WTC11 (cell line): ENCODE measurements around the gene ATP2B3. TPM values are rescaled to one million over a fixed set of nuclear protein-coding genes. Genes with fewer than 3 reads are reported as not detected.
A peak's percentile ranks its signal among the peaks of the same experiment; 100 is the strongest.

Experiments used
- ATAC-seq: fragments of 200-7000 bp; cut with Tn5 transposase; 2 replicates; pipeline ENCODE4 v1.10.0; 2021; ENCODE audit warnings: mild to moderate bottlenecking, moderate library complexity
- CTCF ChIA-PET: fragments of 300-600 bp; sonication (Branson Sonifier 250); formaldehyde crosslinking; loops from one replicate; lab custom pipeline; 2021; ENCODE audit warnings: antibody characterized with exemption; lab: Charles Lee
- POLR2A ChIA-PET: fragments of 350-600 bp; sonication (Branson Sonifier 250); formaldehyde crosslinking; loops from one replicate; lab custom pipeline; 2021; ENCODE audit warnings: antibody characterized with exemption; lab: Charles Lee
- DNase-seq: peaks from one replicate; pipeline ENCODE4 v3.0.0; 2021; ENCODE audit warnings: low spot score
- H3K27ac Mint-ChIP-seq: 2 replicates; pipeline ENCODE4 v1.8.0; 2021; ENCODE audit warnings: mixed read lengths
- H3K27me3 Mint-ChIP-seq: 2 replicates; pipeline ENCODE4 v1.8.0; 2021; ENCODE audit warnings: low read depth, mild to moderate bottlenecking, moderate library complexity, mixed read lengths
- H3K36me3 Mint-ChIP-seq: 2 replicates; pipeline ENCODE4 v1.8.0; 2021; ENCODE audit warnings: mixed read lengths
- H3K4me1 Mint-ChIP-seq: 2 replicates; pipeline ENCODE4 v1.8.0; 2022; ENCODE audit warnings: mixed read lengths
- H3K4me3 Mint-ChIP-seq: 2 replicates; pipeline ENCODE4 v1.8.0; 2021; ENCODE audit warnings: mild to moderate bottlenecking, moderate library complexity, mixed read lengths
- H3K9me3 Mint-ChIP-seq: 2 replicates; pipeline ENCODE4 v1.8.0; 2021; ENCODE audit warnings: mixed read lengths
- ATF1 ChIP-seq: sonication (generic); formaldehyde crosslinking; IDR thresholded peaks from 2 replicates; pipeline ENCODE4 v1.8.1; 2023; ENCODE audit warnings: mild to moderate bottlenecking, moderate library complexity, missing genetic modification reagents
- CDX4 ChIP-seq: fragments of 250-450 bp; sonication (Bioruptor Pico); IDR thresholded peaks from 2 replicates; pipeline ENCODE4 v1.9.0; 2021; ENCODE audit warnings: moderate library complexity, mild to moderate bottlenecking, inconsistent platforms, borderline replicate concordance
- CREM ChIP-seq: sonication (generic); formaldehyde crosslinking; IDR thresholded peaks from 2 replicates; pipeline ENCODE4 v1.8.1; 2022; ENCODE audit warnings: mild to moderate bottlenecking, missing genetic modification reagents, moderate library complexity
- E2F5 ChIP-seq: sonication (generic); formaldehyde crosslinking; IDR thresholded peaks from 2 replicates; pipeline ENCODE4 v1.8.1; 2022; ENCODE audit warnings: mild to moderate bottlenecking, moderate library complexity, missing genetic modification reagents
- FOXJ3 ChIP-seq: sonication (generic); formaldehyde crosslinking; IDR thresholded peaks from 2 replicates; pipeline ENCODE4 v1.9.0; 2021; ENCODE audit warnings: missing genetic modification reagents, mild to moderate bottlenecking, borderline replicate concordance
- FOXK1 ChIP-seq: sonication (generic); formaldehyde crosslinking; IDR thresholded peaks from 2 replicates; pipeline ENCODE4 v1.8.0; 2022; ENCODE audit warnings: mild to moderate bottlenecking, moderate library complexity, missing genetic modification reagents
- FOXP1 ChIP-seq: sonication (generic); formaldehyde crosslinking; IDR thresholded peaks from 2 replicates; pipeline ENCODE4 v1.8.0; 2022; ENCODE audit warnings: missing genetic modification reagents, mild to moderate bottlenecking, moderate library complexity, borderline replicate concordance
- GRHL2 ChIP-seq: fragments of 250-450 bp; sonication (Bioruptor Pico); IDR thresholded peaks from 2 replicates; pipeline ENCODE4 v1.8.0; 2022; ENCODE audit warnings: mild to moderate bottlenecking, moderate library complexity; ENCODE audit not compliant: insufficient replicate concordance, severe bottlenecking
- IRF2 ChIP-seq: sonication (generic); formaldehyde crosslinking; IDR thresholded peaks from 2 replicates; pipeline ENCODE4 v1.8.0; 2022; ENCODE audit warnings: low read depth, missing genetic modification reagents, borderline replicate concordance
- MAX ChIP-seq: sonication (generic); formaldehyde crosslinking; IDR thresholded peaks from 2 replicates; pipeline ENCODE4 v1.8.0; 2022; ENCODE audit warnings: mild to moderate bottlenecking, missing genetic modification reagents
- SMAD3 ChIP-seq: sonication (generic); formaldehyde crosslinking; IDR thresholded peaks from 2 replicates; pipeline ENCODE4 v1.8.0; 2022; ENCODE audit warnings: missing genetic modification reagents, mild to moderate bottlenecking, borderline replicate concordance
- TCF7 ChIP-seq: sonication (generic); formaldehyde crosslinking; IDR thresholded peaks from 2 replicates; pipeline ENCODE4 v1.8.0; 2022; ENCODE audit warnings: mild to moderate bottlenecking, low read depth, missing genetic modification reagents, moderate library complexity
- ZBTB21 ChIP-seq: sonication (generic); formaldehyde crosslinking; IDR thresholded peaks from 2 replicates; pipeline ENCODE4 v1.8.1; 2023; ENCODE audit warnings: mild to moderate bottlenecking, missing genetic modification reagents, borderline replicate concordance
- ZMAT4 ChIP-seq: fragments of 250-450 bp; sonication (Bioruptor Pico); IDR thresholded peaks from 2 replicates; pipeline ENCODE4 v1.9.0; 2021; ENCODE audit warnings: mild to moderate bottlenecking
- ZNF263 ChIP-seq: sonication (generic); formaldehyde crosslinking; IDR thresholded peaks from 2 replicates; pipeline ENCODE4 v1.8.1; 2022; ENCODE audit warnings: low read depth, mild to moderate bottlenecking, moderate library complexity, missing genetic modification reagents
- ZNF416 ChIP-seq: fragments of 250-450 bp; sonication (Bioruptor Pico); IDR thresholded peaks from 2 replicates; pipeline ENCODE4 v1.9.0; 2021; ENCODE audit warnings: mild to moderate bottlenecking, inconsistent platforms
- ZNF423 ChIP-seq: fragments of 250-450 bp; sonication (Bioruptor Pico); IDR thresholded peaks from 2 replicates; pipeline ENCODE4 v2.1.2; 2022; ENCODE audit warnings: mild to moderate bottlenecking, moderate library complexity
- total RNA-seq: library from RNA; stranded (reverse); gene quantifications from 3 replicates; pipeline ENCODE4 v1.2.3, GENCODE V29; 2021
- TF ChIP-seq, protein P1 (sequence below): sonication (generic); formaldehyde crosslinking; IDR thresholded peaks from 2 replicates; pipeline ENCODE4 v1.8.0; 2022; ENCODE audit warnings: mild to moderate bottlenecking, missing genetic modification reagents
- TF ChIP-seq, protein P2 (sequence below): sonication (generic); formaldehyde crosslinking; IDR thresholded peaks from 2 replicates; pipeline ENCODE4 v1.8.1; 2023; ENCODE audit warnings: mild to moderate bottlenecking, missing genetic modification reagents, moderate library complexity
- TF ChIP-seq, protein P3 (sequence below): fragments of 250-450 bp; sonication (Bioruptor Pico); conservative IDR thresholded peaks from 2 replicates; pipeline ENCODE4 v1.9.0; 2021; ENCODE audit warnings: mild to moderate bottlenecking

ATP2B3 gene
- total RNA-seq, 1 experiment from 2014 or later: 0.28 TPM

DNA sequence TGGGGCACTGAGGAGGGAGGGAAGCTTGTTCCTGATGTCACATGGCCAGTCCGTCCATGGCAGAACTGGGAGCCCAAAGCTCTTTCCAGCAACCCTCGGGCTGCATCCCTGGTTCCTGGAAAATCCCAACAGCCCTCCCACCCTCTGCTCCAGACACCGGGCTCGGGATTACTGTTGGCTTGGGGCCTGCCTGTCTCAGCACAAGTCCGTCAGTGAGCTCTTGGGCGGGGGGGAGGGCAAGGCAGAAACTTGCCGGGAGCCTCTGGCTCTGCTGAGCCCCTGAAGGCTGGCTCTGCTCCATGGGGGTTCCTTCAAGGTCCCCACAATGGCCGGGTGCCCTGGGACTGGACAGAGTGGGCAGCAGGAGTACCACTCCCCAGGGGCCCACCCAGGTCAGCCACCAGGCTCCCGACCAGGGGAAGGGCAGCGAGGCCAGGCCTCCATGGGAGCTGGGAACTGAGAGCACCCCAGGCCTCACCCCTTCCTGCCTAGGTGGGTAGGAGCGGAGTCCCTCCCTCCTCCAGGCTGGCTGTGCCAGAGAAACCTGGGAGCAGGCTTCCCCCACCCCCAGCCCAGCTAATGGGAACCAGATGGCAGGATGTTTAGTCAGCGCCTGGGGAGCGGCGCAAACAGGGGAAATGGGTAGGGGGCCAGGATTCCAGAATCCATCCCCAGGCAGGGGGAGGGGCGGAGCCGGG lies 40.6 kb upstream of the ATP2B3 start:
- Mint-ChIP-seq H3K27ac (no peak overlapping the region), H3K27me3 (peaks cover 36% of the 10 kb centered on the region), H3K9me3 (no peaks in the 10 kb centered on the region), H3K4me3 (no peak overlapping the region), H3K4me1 (peaks cover 15% of the 10 kb centered on the region), H3K36me3 (no peaks in the 10 kb centered on the region)
- DNase-seq (no peak), ATAC-seq (peak; percentile 49)
- POLR2A ChIA-PET: no interaction called here
- CTCF ChIA-PET: interaction anchor here (0.6 to 1.3 kb wide), 8 partner anchors 14 to 168 kb away, joined by 3 to 7 read pairs (median 4); partner anchors contain the start of gene BGN
- TF ChIP-seq ZNF423 (CRISPR knock-in tag) (peak; percentile 10; the same call in 1 of the 2 replicates), IRF2 (CRISPR knock-in tag) (no peak)

DNA sequence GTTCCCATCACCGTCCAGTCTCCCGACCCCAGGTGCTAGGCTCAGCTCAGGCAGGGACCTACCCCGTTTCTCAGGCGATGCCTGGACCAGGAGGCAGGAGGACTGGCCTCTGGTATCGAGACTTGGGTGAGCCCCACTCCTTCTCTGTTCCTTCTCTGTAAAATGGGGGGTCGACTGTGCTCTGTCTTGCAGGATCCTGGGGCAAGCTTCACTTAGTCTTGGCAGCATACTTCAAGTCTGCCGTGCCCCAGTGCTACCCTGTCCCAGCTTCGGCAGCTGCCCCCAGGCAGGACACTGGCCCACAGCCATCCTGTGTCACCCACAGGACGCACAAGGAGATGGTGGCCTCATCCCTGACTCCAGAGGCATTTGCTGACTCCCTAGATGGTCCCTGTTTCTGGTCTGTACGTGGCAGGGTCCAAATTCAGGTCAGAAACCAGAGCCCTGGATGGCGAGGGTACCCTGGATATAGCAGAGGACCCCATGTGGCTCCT lies 40.0 kb upstream of the ATP2B3 start:
- H3K9me3 Mint-ChIP-seq: no peaks in the 10 kb centered on the region
- ATAC-seq (no peak; the same call in 1 of the 2 replicates), DNase-seq (no peak)
- CTCF ChIA-PET: interaction anchor here (0.6 to 1.3 kb wide), 4 partner anchors 8 to 167 kb away, joined by 3 to 7 read pairs (median 6); no protein-coding TSS in a partner anchor
- POLR2A ChIA-PET: no interaction called here
- H3K4me1 Mint-ChIP-seq: peaks cover 15% of the 10 kb centered on the region
- H3K27ac Mint-ChIP-seq: no peak overlapping the region
- H3K27me3 Mint-ChIP-seq: peaks cover 36% of the 10 kb centered on the region
- no peaks in the 10 kb centered on the region for H3K36me3 Mint-ChIP-seq
- TF ChIP-seq, protein P1, sequence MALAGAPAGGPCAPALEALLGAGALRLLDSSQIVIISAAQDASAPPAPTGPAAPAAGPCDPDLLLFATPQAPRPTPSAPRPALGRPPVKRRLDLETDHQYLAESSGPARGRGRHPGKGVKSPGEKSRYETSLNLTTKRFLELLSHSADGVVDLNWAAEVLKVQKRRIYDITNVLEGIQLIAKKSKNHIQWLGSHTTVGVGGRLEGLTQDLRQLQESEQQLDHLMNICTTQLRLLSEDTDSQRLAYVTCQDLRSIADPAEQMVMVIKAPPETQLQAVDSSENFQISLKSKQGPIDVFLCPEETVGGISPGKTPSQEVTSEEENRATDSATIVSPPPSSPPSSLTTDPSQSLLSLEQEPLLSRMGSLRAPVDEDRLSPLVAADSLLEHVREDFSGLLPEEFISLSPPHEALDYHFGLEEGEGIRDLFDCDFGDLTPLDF (CRISPR knock-in tag): no peak
- TF ChIP-seq CREM (no peak), CDX4 (CRISPR knock-in tag) (no peak), IRF2 (CRISPR knock-in tag) (no peak), ZNF416 (CRISPR knock-in tag) (no peak), E2F5 (no peak), FOXJ3 (CRISPR knock-in tag) (no peak), ZBTB21 (CRISPR knock-in tag) (no peak), GRHL2 (no peak), FOXP1 (no peak), TCF7 (CRISPR knock-in tag) (no peak), ZNF263 (CRISPR knock-in tag) (no peak), FOXK1 (CRISPR knock-in tag) (no peak), MAX (CRISPR knock-in tag) (no peak), ATF1 (CRISPR knock-in tag) (no peak)
- TF ChIP-seq, protein P2, sequence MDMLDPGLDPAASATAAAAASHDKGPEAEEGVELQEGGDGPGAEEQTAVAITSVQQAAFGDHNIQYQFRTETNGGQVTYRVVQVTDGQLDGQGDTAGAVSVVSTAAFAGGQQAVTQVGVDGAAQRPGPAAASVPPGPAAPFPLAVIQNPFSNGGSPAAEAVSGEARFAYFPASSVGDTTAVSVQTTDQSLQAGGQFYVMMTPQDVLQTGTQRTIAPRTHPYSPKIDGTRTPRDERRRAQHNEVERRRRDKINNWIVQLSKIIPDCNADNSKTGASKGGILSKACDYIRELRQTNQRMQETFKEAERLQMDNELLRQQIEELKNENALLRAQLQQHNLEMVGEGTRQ (CRISPR knock-in tag): no peak
- H3K4me3 Mint-ChIP-seq: no peak overlapping the region

DNA sequence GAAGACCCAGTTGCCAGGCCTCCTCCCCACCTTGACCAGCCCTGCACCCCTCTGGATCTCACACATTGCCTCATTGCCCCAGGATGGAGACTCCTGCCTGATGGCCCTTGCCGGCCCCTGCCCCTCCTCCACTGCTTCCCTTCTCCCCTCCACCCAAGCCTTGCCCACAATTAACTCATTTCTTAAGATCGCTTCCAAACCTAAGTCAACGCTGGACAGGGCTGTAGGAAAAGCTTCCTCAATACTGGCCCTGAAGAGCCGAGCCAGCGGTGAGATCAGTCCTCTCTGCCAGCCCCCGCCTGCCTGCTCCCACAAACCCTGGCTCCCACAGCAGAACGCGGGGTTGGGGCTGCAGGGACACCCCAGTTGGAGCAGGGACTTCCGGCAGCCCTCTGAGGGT lies 39.5 kb upstream of the ATP2B3 start:
- Mint-ChIP-seq H3K4me3 (no peak overlapping the region), H3K4me1 (peaks cover 15% of the 10 kb centered on the region), H3K9me3 (no peaks in the 10 kb centered on the region), H3K27ac (no peak overlapping the region), H3K27me3 (peaks cover 36% of the 10 kb centered on the region), H3K36me3 (no peaks in the 10 kb centered on the region)
- ATAC-seq: no peak
- ChIA-PET POLR2A (no interaction called here), CTCF (interaction anchor here (0.6 kb wide), 1 partner anchor 8 kb away, joined by 3 read pairs; no protein-coding TSS in a partner anchor)
- no peak for DNase-seq
- TF ChIP-seq, protein P3, sequence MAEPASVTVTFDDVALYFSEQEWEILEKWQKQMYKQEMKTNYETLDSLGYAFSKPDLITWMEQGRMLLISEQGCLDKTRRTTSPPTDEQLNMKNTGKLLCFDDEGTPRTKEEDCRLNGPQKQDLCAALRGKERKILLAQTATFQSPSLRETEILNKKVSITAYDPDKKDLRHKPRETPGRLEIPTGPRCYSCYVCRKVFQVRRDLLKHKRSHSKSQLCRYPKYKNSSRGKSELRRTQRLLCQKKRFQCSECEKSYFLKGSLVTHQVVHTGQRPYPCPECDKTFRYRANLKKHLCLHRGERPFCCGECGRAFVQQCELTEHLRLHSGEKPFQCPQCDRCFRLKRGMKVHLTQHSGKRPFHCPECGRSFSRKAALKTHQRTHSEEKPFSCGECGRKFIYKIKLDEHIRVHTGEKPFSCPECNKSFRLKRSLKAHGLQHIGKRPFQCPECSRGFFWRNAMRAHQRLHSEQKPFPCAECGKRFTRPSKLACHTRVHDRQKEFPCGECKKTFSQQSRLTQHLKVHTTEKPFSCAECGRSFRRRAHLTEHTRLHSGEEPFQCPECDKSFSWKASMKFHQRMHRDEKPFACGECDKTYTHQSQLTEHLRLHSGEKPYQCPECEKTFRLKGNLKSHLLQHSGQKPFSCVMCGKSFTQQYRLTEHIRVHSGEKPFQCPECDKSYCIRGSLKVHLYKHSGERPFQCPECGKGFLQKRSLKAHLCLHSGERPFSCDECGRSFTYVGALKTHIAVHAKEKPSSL: no peak
- no peak for TF ChIP-seq SMAD3 (CRISPR knock-in tag)
- TF ChIP-seq ZMAT4 (CRISPR knock-in tag): no peak
- no peak for TF ChIP-seq E2F5
